CD8-positive, alpha-beta memory T cell (primary cell): ENCODE data around the gene MYH15. TPM values are rescaled to one million over a fixed set of nuclear protein-coding genes. Genes with fewer than 3 reads are reported as not detected.

Experiments used
- CTCF ChIA-PET: fragments of 350-600 bp; sonication (Branson Sonifier 250); formaldehyde crosslinking; loops from one replicate; lab custom pipeline; 2021; ENCODE audit warnings: antibody characterized with exemption; lab: Charles Lee
- POLR2A ChIA-PET: fragments of 350-600 bp; sonication (Branson Sonifier 250); formaldehyde crosslinking; loops from one replicate; lab custom pipeline; 2021; ENCODE audit warnings: antibody characterized with exemption; lab: Charles Lee
- DNase-seq, 5 donors: peaks; one replicate each; pipeline versions ENCODE4 v3.0.0 to v3.0.0-alpha.2; 2020 to 2022; ENCODE audit warnings: mixed read lengths in 1 of 5
- H3K27ac ChIP-seq: one replicate; pipeline ENCODE4 v1.7.0; 2013; ENCODE audit warnings: low read depth, mild to moderate bottlenecking, low read length, moderate library complexity
- H3K27me3 ChIP-seq: 2 replicates; pipeline ENCODE4 v1.7.0; 2013; ENCODE audit warnings: low read length, mild to moderate bottlenecking; ENCODE audit not compliant: insufficient read depth, poor library complexity, severe bottlenecking
- H3K36me3 ChIP-seq: 2 replicates; pipeline ENCODE4 v1.7.0; 2013; ENCODE audit warnings: mild to moderate bottlenecking, low read length, moderate library complexity; ENCODE audit not compliant: insufficient read depth
- H3K4me1 ChIP-seq: 2 replicates; pipeline ENCODE4 v1.7.0; 2013; ENCODE audit warnings: mild to moderate bottlenecking, low read length, moderate library complexity; ENCODE audit not compliant: insufficient read depth
- H3K4me3 ChIP-seq: 2 replicates; pipeline ENCODE4 v1.7.0; 2013; ENCODE audit warnings: mild to moderate bottlenecking, low read length
- H3K9me3 ChIP-seq: 2 replicates; pipeline ENCODE4 v1.7.0; 2013; ENCODE audit warnings: mild to moderate bottlenecking, low read length
- H3K27ac Mint-ChIP-seq, 8 donors: one replicate each; pipeline ENCODE4 v1.8.0; 2020 to 2021; ENCODE audit warnings: mixed read lengths in 8 of 8, mild to moderate bottlenecking in 6 of 8, inconsistent platforms in 3 of 8, moderate library complexity in 3 of 8
- H3K27me3 Mint-ChIP-seq, 2 donors: one replicate each; pipeline ENCODE4 v1.8.0; 2020 to 2021; ENCODE audit warnings: mixed read lengths in 2 of 2, mild to moderate bottlenecking in 1 of 2, moderate library complexity in 1 of 2
- H3K36me3 Mint-ChIP-seq, 3 donors: one replicate each; pipeline ENCODE4 v1.8.0; 2020 to 2021; ENCODE audit warnings: mixed read lengths in 3 of 3, inconsistent platforms in 1 of 3, mild to moderate bottlenecking in 1 of 3
- H3K4me1 Mint-ChIP-seq, 3 donors: one replicate each; pipeline ENCODE4 v1.8.0; 2020 to 2021; ENCODE audit warnings: mixed read lengths in 3 of 3, inconsistent platforms in 1 of 3, mild to moderate bottlenecking in 1 of 3
- H3K4me3 Mint-ChIP-seq, 7 donors: one replicate each; pipeline ENCODE4 v1.8.0; 2020 to 2021; ENCODE audit warnings: mixed read lengths in 7 of 7, mild to moderate bottlenecking in 6 of 7, moderate library complexity in 4 of 7, inconsistent platforms in 2 of 7
- H3K9me3 Mint-ChIP-seq, 5 donors: one replicate each; pipeline ENCODE4 v1.8.0; 2020 to 2022; ENCODE audit warnings: mixed read lengths in 5 of 5, mild to moderate bottlenecking in 3 of 5, moderate library complexity in 2 of 5, inconsistent platforms in 1 of 5
- polyA plus RNA-seq: library from polyadenylated mRNA; unstranded; fragments of 300-500 nt; fragmentation: Illumina TruSeq; gene quantifications from one replicate; pipeline ENCODE4 v1.2.3, GENCODE V29; 2021
- total RNA-seq, 2 experiments: library from RNA; stranded (reverse); gene quantifications; one replicate each; pipeline ENCODE4 v1.2.3, GENCODE V29; 2021

Gene MYH15
- total and polyA plus RNA-seq, 3 experiments from 2014 or later = 0.11 to 0.18 TPM; not detected in 1

- H3K4me1 ChIP-seq = no peaks in the 10 kb centered on the region
- ChIA-PET CTCF (interaction anchor here (1.1 to 1.3 kb wide), 2 partner anchors 17 to 420 kb away, joined by 3 read pairs; no protein-coding TSS in a partner anchor), POLR2A (no interaction called here)
- Mint-ChIP-seq H3K4me1 (no peaks in the 10 kb centered on the region), H3K9me3 (no peaks in the 10 kb centered on the region), H3K36me3 (no peaks in the 10 kb centered on the region), H3K27me3 (peaks cover 0 to 1% of the 10 kb centered on the region in 2 donors), H3K27ac (no peak overlapping the region), H3K4me3 (no peak overlapping the region)
- DNase-seq = no peak
- no peak overlapping the region for H3K4me3 ChIP-seq
- no peaks in the 10 kb centered on the region for H3K9me3 ChIP-seq
- no peak overlapping the region for H3K27ac ChIP-seq
- no peaks in the 10 kb centered on the region for H3K36me3 ChIP-seq
- no peaks in the 10 kb centered on the region for H3K27me3 ChIP-seq
These were observed 15.4 kb downstream of the MYH15 start for GRCh38 chr3:108494906-108495531.

DNA sequence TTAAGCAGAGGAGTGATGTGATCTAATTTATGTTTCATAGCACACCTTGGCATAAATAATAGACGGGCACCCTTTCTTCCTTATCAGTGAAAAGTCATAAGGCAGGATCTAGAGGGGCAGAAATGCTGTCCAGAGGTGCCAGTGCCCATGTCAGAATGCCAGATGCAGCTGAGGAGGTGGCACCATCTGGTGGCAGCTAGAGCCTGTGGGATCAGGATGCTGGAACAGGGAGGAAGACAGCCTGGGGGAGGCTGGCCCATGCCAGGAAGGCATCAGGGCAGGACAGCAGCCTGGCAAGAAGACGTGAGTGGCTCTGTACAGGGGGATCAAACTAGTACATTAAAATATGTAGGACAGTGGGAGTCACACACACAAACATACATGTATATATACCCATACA, 16.5 kb downstream of the MYH15 start:
- DNase-seq = no peak
- Histone ChIP-seq H3K27me3 (no peaks in the 10 kb centered on the region), H3K36me3 (no peaks in the 10 kb centered on the region), H3K27ac (no peak overlapping the region), H3K4me1 (no peaks in the 10 kb centered on the region), H3K4me3 (no peak overlapping the region), H3K9me3 (no peaks in the 10 kb centered on the region)
- CTCF ChIA-PET = no interaction called here
- POLR2A ChIA-PET = no interaction called here
- H3K4me1 Mint-ChIP-seq = peaks cover 4 to 5% (median 5%) of the 10 kb centered on the region in 3 donors
- H3K36me3 Mint-ChIP-seq = no peaks in the 10 kb centered on the region
- H3K9me3 Mint-ChIP-seq = no peaks in the 10 kb centered on the region
- no peak overlapping the region for H3K4me3 Mint-ChIP-seq
- H3K27me3 Mint-ChIP-seq = peaks cover 0 to 1% of the 10 kb centered on the region in 2 donors
- H3K27ac Mint-ChIP-seq = no peak overlapping the region

DNA sequence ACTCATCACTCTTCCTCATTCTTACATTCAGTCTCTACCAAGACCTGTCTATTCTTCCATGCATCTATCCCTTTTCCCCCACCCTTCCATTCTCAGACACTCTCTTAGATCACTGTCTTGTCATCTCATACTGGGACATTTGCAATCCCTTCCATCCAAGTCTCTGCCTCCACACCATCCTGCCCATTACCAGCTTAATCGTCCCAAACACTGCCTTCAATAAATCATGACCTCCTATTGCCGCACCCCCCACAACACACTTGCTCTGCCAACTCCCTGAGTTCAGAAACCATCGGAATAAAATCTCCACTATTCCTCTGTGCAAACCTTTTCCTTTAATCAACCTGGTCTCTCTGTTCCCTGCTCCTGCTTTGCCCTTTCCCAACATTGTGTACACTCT, 18.9 kb downstream of the MYH15 start:
- H3K4me3 ChIP-seq = no peak overlapping the region
- no peaks in the 10 kb centered on the region for H3K4me1 ChIP-seq
- Mint-ChIP-seq H3K9me3 (no peaks in the 10 kb centered on the region), H3K4me1 (peaks cover 4 to 5% (median 5%) of the 10 kb centered on the region in 3 donors), H3K27me3 (peaks cover 0 to 1% of the 10 kb centered on the region in 2 donors), H3K4me3 (no peak overlapping the region), H3K27ac (no peak overlapping the region), H3K36me3 (no peaks in the 10 kb centered on the region)
- no peak for DNase-seq
- CTCF ChIA-PET = interaction anchor here (0.6 to 1.9 kb wide), 3 partner anchors 61 to 423 kb away, joined by 3 to 10 read pairs (median 4); no protein-coding TSS in a partner anchor
- H3K36me3 ChIP-seq = no peaks in the 10 kb centered on the region
- H3K27me3 ChIP-seq = no peaks in the 10 kb centered on the region
- no peaks in the 10 kb centered on the region for H3K9me3 ChIP-seq
- no peak overlapping the region for H3K27ac ChIP-seq
- POLR2A ChIA-PET = no interaction called here

GRCh38 chr3:108489776-108490175, 20.6 kb downstream of the MYH15 start:
- Mint-ChIP-seq H3K4me3 (no peak overlapping the region), H3K27ac (peak overlapping the region in 1 of 8 donors; percentile 2), H3K4me1 (peaks cover 4 to 5% (median 5%) of the 10 kb centered on the region in 3 donors), H3K9me3 (no peaks in the 10 kb centered on the region), H3K36me3 (no peaks in the 10 kb centered on the region), H3K27me3 (no peaks in the 10 kb centered on the region)
- Histone ChIP-seq H3K27ac (no peak overlapping the region), H3K4me3 (no peak overlapping the region), H3K9me3 (no peaks in the 10 kb centered on the region), H3K4me1 (no peaks in the 10 kb centered on the region), H3K36me3 (no peaks in the 10 kb centered on the region), H3K27me3 (no peaks in the 10 kb centered on the region)
- DNase-seq = peak; percentile 6 to 55 (median 48)
- ChIA-PET POLR2A (no interaction called here), CTCF (interaction anchor here (0.7 to 5.6 kb wide), 9 partner anchors 9 to 425 kb away, joined by 3 to 28 read pairs (median 3); no protein-coding TSS in a partner anchor)

DNA sequence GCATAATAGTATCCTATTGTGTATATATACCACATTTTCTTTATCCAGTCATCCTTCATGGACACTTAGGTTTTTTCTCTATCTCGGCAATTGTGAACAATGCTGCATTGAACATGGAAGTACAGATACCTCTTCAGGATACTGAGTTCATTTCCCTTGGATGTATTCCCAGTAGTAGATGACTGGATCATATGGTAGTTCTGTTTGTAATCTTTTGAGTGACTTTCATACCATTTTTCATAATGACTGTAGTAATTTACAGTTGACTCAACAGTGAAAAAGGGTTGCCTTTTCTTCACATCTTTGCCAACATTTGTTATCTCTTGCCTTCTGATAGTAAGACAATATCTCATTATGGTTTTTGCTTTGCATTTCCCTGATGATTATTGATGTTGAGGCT, 21.8 kb downstream of the MYH15 start:
- DNase-seq = no peak
- no peaks in the 10 kb centered on the region for H3K9me3 Mint-ChIP-seq
- H3K4me1 ChIP-seq = no peaks in the 10 kb centered on the region
- no peaks in the 10 kb centered on the region for H3K27me3 ChIP-seq
- CTCF ChIA-PET = interaction anchor here (1.0 to 5.6 kb wide), 8 partner anchors 8 to 427 kb away, joined by 3 to 28 read pairs (median 4); no protein-coding TSS in a partner anchor
- peaks cover 4 to 5% (median 5%) of the 10 kb centered on the region in 3 donors for H3K4me1 Mint-ChIP-seq
- POLR2A ChIA-PET = no interaction called here
- no peaks in the 10 kb centered on the region for H3K36me3 Mint-ChIP-seq
- H3K4me3 ChIP-seq = no peak overlapping the region
- H3K27ac ChIP-seq = no peak overlapping the region
- no peaks in the 10 kb centered on the region for H3K27me3 Mint-ChIP-seq
- H3K27ac Mint-ChIP-seq = no peak overlapping the region
- no peaks in the 10 kb centered on the region for H3K9me3 ChIP-seq
- H3K4me3 Mint-ChIP-seq = no peak overlapping the region
- no peaks in the 10 kb centered on the region for H3K36me3 ChIP-seq

DNA sequence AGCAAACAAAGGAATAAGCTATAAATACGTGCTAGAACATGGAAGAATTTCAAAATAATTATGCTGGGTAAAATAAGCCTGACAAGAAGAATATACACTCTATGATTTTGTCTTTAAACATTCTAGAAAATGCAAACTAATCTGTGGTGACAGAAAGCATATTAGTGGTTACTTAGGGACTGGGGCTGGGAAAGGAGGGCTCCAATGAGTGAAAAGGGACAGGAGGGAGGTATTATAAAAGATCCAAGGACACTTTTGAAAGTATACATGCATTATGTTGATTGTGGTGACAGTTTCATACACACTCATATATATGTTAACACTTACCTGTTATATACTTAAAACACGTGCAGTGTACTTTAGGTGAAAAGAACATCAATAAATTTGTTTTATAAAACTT, 23.0 kb downstream of the MYH15 start:
- POLR2A ChIA-PET = no interaction called here
- no peak overlapping the region for H3K4me3 Mint-ChIP-seq
- Histone ChIP-seq H3K4me1 (no peaks in the 10 kb centered on the region), H3K9me3 (no peaks in the 10 kb centered on the region), H3K4me3 (no peak overlapping the region), H3K27ac (no peak overlapping the region), H3K36me3 (no peaks in the 10 kb centered on the region), H3K27me3 (no peaks in the 10 kb centered on the region)
- no peak for DNase-seq
- H3K36me3 Mint-ChIP-seq = no peaks in the 10 kb centered on the region
- peak overlapping the region in 1 of 8 donors; percentile 4 for H3K27ac Mint-ChIP-seq
- H3K4me1 Mint-ChIP-seq = peaks cover 4 to 5% (median 5%) of the 10 kb centered on the region in 3 donors
- CTCF ChIA-PET = interaction anchor here (2.7 to 5.6 kb wide), 3 partner anchors 9 to 428 kb away, joined by 12 to 28 read pairs (median 19); no protein-coding TSS in a partner anchor
- H3K27me3 Mint-ChIP-seq = no peaks in the 10 kb centered on the region
- no peaks in the 10 kb centered on the region for H3K9me3 Mint-ChIP-seq

DNA sequence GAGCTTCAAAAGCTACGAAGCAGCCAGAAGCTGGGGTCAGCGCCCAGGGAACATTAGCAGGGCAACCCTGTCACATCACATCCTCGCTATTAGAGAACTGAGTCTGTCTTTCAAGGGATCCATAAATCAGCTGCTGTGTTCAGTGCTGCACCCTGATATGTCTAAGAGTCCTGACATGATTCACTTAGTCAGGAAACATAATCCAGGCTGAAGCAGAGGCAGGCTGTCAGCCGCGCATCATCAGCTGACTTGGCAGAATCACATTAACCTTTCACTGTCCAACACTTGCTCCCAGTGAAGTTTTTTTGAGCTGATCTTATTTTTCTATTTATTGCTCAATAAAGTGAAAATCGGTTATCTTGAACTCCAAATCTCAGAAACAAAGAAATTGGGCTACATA, 23.5 kb downstream of the MYH15 start:
- DNase-seq = no peak
- H3K4me3 Mint-ChIP-seq = no peak overlapping the region
- no peak overlapping the region for H3K27ac Mint-ChIP-seq
- Histone ChIP-seq H3K27ac (no peak overlapping the region), H3K36me3 (no peaks in the 10 kb centered on the region), H3K4me1 (no peaks in the 10 kb centered on the region), H3K27me3 (no peaks in the 10 kb centered on the region), H3K9me3 (no peaks in the 10 kb centered on the region), H3K4me3 (no peak overlapping the region)
- H3K9me3 Mint-ChIP-seq = no peaks in the 10 kb centered on the region
- CTCF ChIA-PET = interaction anchor here (1.2 to 5.6 kb wide), 4 partner anchors 9 to 428 kb away, joined by 3 to 28 read pairs (median 16); no protein-coding TSS in a partner anchor
- no peaks in the 10 kb centered on the region for H3K27me3 Mint-ChIP-seq
- peaks cover 4 to 5% (median 5%) of the 10 kb centered on the region in 3 donors for H3K4me1 Mint-ChIP-seq
- POLR2A ChIA-PET = no interaction called here
- no peaks in the 10 kb centered on the region for H3K36me3 Mint-ChIP-seq

GRCh38 chr3:108486338-108486737, 24.1 kb downstream of the MYH15 start:
- POLR2A ChIA-PET = no interaction called here
- DNase-seq = no peak
- Mint-ChIP-seq H3K36me3 (no peaks in the 10 kb centered on the region), H3K27me3 (no peaks in the 10 kb centered on the region), H3K4me3 (no peak overlapping the region), H3K9me3 (no peaks in the 10 kb centered on the region), H3K27ac (no peak overlapping the region), H3K4me1 (peaks cover 4 to 5% (median 5%) of the 10 kb centered on the region in 3 donors)
- Histone ChIP-seq H3K36me3 (no peaks in the 10 kb centered on the region), H3K27ac (no peak overlapping the region), H3K9me3 (no peaks in the 10 kb centered on the region), H3K27me3 (no peaks in the 10 kb centered on the region), H3K4me3 (no peak overlapping the region), H3K4me1 (no peaks in the 10 kb centered on the region)
- CTCF ChIA-PET = interaction anchor here (0.7 to 5.6 kb wide), 6 partner anchors 8 to 442 kb away, joined by 3 to 28 read pairs (median 8); no protein-coding TSS in a partner anchor
